HG02623 (cell line): ENCODE measurements around the gene CKAP2.
"Not testable (repeated sequence)": the region's sequence is repeated elsewhere in the genome, so short reads cannot be mapped to it uniquely, and the experiment has no call there.

Experiments
- ATAC-seq: cut with Tn5 transposase; IDR thresholded peaks from one replicate; pipeline ENCODE4 v1.9.1; 2021; ENCODE audit warnings: moderate library complexity; ENCODE audit not compliant: unreplicated experiment

CKAP2 gene

GRCh38 chr13:52454820-52455676 is at the start of gene CKAP2:
Gene CKAP2 (plus strand): TSS chr13:52455478. CDS start chr13:52455557, 79 bp downstream.
- ATAC-seq, result peak; percentile 74

- ATAC-seq, result no peak
These were observed 49.3 kb upstream of the CKAP2 start, which contains the start of gene THSD1 for GRCh38 chr13:52405767-52406494. Gene THSD1 (minus strand): TSS chr13:52406172. CDS start chr13:52402600, 3,572 bp downstream.

GRCh38 chr13:52406629-52407028 is 48.6 kb upstream of the CKAP2 start:
- no peak for ATAC-seq

GRCh38 chr13:52407436-52407835 is 47.8 kb upstream of the CKAP2 start:
- ATAC-seq, result not testable (repeated sequence)

GRCh38 chr13:52408071-52408658 is 47.1 kb upstream of the CKAP2 start:
- not testable (repeated sequence) for ATAC-seq

GRCh38 chr13:52411629-52412028 is 43.6 kb upstream of the CKAP2 start:
- peak; percentile 89 for ATAC-seq

- no peak for ATAC-seq
These were observed 43.1 kb upstream of the CKAP2 start for GRCh38 chr13:52412128-52412527.

GRCh38 chr13:52414051-52414450 is 41.2 kb upstream of the CKAP2 start:
- ATAC-seq, result no peak

- no peak for ATAC-seq
These were observed 40.3 kb upstream of the CKAP2 start for GRCh38 chr13:52414963-52415362.

- no peak for ATAC-seq
These were observed 36.2 kb upstream of the CKAP2 start for GRCh38 chr13:52419080-52419479.

- no peak for ATAC-seq
These were observed 34.1 kb upstream of the CKAP2 start for GRCh38 chr13:52421216-52421615.

- no peak for ATAC-seq
These were observed 27.0 kb upstream of the CKAP2 start for GRCh38 chr13:52428295-52428694.

GRCh38 chr13:52432456-52432855 is 22.8 kb upstream of the CKAP2 start:
- no peak for ATAC-seq

GRCh38 chr13:52446265-52446664 is 9.0 kb upstream of the CKAP2 start:
- no peak for ATAC-seq

- no peak for ATAC-seq
These were observed 7.9 kb upstream of the CKAP2 start for GRCh38 chr13:52447354-52447753.

GRCh38 chr13:52447815-52448552 is 7.3 kb upstream of the CKAP2 start:
- ATAC-seq, result no peak

- no peak for ATAC-seq
These were observed 5.8 kb upstream of the CKAP2 start for GRCh38 chr13:52449331-52450011.

GRCh38 chr13:52450012-52450792 is 5.1 kb upstream of the CKAP2 start, which contains the start of gene VPS36:
Gene VPS36 (minus strand): TSS chr13:52450634. CDS start chr13:52450594, 40 bp downstream.
- ATAC-seq, result peak; percentile 59

GRCh38 chr13:52450793-52451116 is 4.5 kb upstream of the CKAP2 start:
- no peak for ATAC-seq
